IPS-NIHi7 (cell line): ENCODE results near the gene LRRC72.

Experiments used
- DNase-seq: peaks from one replicate; pipeline ENCODE4 v3.0.0; 2012; ENCODE audit warnings: mixed read lengths; ENCODE audit errors: extremely low spot score

LRRC72 gene

DNA sequence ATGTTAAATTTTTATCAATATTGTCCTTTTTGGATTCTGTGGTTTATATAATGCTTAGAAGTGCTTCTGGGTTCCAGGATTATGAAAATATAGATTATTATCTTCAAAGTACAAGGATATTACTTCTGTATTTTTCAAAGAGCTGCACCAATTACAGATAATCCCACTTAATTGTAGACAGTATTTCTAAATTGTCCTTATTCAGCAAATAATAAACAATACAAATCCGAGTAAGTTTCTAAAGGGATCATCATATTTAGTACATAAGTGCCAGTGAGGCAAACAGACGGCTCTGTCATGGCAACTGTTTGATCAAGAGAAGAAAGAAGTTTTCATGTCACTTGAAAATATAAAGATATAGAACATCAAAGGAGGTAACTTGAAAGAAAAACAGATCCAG, 99.8 kb downstream of the LRRC72 start:
- no peak for DNase-seq

DNA sequence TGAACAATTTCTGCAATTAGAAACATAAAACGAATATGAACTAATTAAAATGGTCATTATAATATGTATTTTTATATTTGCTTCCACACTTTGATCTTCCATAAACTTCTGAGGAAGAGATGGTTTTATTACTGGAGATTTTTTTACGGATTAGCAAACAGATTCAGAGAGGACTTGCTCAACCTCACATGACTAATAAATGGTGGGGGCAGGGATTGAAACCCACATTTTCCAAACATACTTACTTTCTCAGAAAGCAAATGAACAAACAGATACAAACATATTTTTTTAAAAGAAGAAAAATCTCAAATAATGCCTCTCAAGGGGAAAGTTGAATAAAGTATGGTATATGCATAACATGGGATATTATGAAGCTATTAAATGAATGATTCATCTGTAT, 100.6 kb downstream of the LRRC72 start:
- DNase-seq: no peak

DNA sequence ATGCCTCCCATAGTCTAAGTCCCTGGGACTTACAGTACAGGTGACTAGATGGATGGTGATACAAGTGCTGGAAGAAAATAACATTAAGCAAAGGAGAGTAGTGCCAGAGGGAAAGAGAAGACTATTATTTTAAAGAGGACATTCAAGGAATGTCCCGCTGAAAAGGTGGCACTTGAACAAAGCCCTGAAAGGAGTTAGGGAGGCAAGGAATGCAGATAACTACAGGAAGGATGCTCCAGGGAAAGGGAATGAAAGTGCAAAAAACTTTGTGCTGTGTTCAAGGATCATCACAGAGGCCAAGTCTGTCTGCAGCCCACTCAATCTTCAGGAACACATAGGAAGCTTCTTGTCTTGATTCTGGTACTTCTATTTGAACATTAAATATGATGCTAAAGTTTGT, 104.0 kb downstream of the LRRC72 start:
- DNase-seq: peak; percentile 13
